HG02678 (cell line): ENCODE measurements around the gene FXYD5.
"Not testable (repeated sequence)": the region's sequence is repeated elsewhere in the genome, so short reads cannot be mapped to it uniquely, and the experiment has no call there.

ENCODE experiments used
- ATAC-seq: cut with Tn5 transposase; IDR thresholded peaks from one replicate; pipeline ENCODE4 v1.9.1; 2021; ENCODE audit warnings: mild to moderate bottlenecking, moderate library complexity; ENCODE audit not compliant: unreplicated experiment

FXYD5 gene

GRCh38 chr19:35176181-35176570 is 21.6 kb downstream of the FXYD5 start:
- ATAC-seq, result no peak

DNA sequence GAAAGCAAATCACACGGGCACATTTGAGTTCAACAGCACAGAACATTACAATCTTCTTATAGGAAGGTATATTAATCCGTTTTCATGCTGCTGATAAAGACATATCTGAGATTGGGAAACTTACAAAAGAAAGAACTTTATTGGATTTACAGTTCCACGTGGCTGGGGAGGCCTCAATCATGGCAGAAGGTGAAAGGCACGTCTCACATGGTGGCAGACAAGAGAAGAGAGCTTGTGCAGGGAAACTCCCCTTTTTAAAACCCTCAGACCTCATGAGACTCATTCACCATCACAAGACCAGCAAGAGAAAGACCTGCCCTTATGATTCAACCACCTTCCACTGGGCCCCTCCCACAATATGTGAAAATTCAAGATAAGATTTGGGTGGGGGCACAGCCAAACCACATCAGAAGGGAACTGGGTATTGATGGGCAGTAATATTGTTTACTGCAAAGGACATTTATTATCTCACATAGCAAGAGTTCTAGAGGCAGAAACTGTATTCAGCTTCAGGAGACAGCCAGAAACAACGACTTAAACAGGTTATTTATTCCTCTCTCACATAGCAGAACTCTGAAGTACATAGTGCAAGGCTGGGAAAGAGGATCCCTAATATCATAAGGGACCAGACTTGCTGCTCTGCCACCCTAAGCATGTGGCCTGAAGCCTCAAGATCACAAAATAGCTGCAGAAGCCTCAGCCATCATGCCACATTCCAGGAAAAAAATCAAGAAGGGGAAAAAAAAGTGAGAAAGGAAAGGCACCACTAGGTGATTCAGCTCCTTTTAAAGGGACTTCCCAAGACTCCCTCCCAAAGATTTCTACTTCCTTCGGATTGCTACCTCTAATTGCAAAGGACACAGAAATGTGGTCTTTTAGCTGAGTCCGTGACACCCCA is 23.1 kb downstream of the FXYD5 start:
- no peak for ATAC-seq

DNA sequence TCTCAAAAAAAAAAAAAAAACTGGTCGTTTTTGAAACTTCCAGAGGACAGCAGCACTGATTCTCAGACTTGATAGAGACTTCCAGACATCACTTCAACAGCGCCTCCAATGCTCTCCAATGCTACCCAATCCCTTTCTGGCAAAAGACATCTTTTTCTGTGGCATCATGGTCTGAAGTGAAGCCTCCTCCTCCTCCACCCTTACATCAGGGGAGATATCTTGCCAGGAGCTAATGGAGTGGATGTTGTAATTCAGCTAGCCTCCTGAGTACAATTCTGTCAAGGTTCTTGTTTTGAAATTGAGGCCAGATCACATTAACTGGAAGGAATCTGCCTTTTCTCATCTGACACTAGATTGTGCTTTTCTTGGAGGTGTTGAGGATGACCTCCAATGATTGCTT is 24.2 kb downstream of the FXYD5 start:
- ATAC-seq, result no peak

- no peak for ATAC-seq
Observed at GRCh38 chr19:35179830-35180229, 25.3 kb downstream of the FXYD5 start.

GRCh38 chr19:35181387-35181786 is 26.9 kb downstream of the FXYD5 start:
- no peak for ATAC-seq

- ATAC-seq, result no peak
Observed at GRCh38 chr19:35184267-35184666, 29.7 kb downstream of the FXYD5 start.

DNA sequence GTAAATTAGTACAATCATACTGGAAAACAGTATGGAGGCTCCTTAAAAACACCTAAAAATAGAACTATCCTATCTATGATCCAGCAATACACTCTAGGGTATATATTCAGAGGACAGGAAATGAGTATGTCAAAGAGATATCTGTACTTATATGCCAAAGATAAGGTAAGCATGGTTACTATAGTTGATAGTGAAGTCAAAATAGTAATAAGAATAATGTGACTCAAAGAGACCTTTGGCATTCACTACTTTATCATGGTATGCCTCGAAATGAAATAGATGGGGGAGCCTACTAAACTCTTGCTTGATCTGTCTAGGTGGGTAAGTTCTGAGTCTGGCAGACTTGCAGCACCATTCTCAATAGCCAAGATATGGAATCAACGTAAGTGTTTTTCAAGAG is 30.3 kb downstream of the FXYD5 start:
- no peak for ATAC-seq

GRCh38 chr19:35194012-35194984 is 39.8 kb downstream of the FXYD5 start:
- ATAC-seq, result no peak

DNA sequence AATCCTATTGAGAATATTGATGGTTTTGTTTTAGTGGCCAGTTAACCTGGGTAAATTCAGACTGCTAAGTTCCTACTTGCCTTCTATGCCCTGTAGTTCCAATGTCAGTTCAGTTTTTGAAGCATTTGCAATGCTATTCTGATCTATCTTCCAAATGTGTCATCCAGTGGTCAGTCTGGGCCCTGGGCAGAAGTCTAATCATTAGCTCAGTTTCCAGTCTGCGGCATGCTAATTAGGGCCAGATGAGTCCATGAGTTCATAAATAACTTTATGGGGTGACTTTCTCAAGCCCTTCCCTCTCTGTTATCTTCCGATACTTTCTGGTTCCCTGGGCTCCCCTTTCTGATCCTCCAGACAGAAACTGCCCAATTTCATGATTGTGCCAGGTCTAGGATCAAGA is 41.3 kb downstream of the FXYD5 start:
- ATAC-seq, result no peak

DNA sequence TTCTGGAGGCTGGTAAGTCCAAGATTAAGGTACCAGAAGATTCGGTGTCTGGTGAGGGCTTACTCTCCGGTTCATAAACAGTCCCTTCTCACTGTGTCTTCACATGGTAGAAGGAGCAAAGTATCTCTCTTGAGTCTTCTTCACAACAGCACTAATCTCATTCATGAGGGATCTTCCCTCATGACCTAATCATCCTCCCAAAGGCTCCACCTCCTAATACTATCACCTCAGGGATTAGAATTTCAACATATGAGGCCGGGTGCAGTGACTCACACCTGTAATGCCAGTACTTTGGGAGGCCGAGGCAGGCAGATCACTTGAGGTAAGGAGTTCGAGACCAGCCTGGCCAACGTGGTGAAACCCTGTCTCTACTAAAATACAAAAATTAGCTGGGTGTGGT is 42.3 kb downstream of the FXYD5 start:
- ATAC-seq, result not testable (repeated sequence)

- no peak for ATAC-seq
Observed at GRCh38 chr19:35199481-35199880, 44.9 kb downstream of the FXYD5 start.

GRCh38 chr19:35202722-35203688 is 48.5 kb downstream of the FXYD5 start:
- ATAC-seq, result no peak

- ATAC-seq, result peak; percentile 78
Observed at GRCh38 chr19:35204799-35205732, 50.5 kb downstream of the FXYD5 start.

DNA sequence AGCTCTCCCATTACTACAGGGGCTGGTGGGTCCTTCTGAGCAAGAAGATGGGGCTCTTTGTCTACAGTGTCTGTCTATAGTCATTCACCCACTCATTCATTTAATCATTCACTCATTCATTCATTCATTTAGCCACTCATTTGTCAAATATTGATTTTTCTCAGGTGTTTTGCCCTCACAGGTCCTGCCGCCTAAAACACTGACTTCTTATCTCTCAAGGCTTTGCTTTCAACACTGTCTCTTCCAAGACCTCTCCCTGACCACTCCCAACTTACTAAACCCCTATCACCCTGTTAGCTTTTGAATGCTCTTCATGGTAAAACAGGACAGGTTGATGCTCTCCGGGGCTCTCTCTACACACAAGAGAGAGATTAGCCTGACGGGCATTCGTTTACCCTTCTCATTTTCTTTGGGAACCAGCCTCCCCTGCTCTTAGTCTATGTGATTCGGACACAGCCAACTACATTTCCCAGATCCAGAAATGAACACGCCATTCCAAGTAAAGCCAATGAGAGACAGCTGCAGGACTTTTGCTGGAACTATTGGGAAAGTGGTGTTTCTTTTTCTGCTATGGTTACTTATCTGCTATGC is 51.3 kb downstream of the FXYD5 start:
- ATAC-seq, result peak; percentile 9

- ATAC-seq, result peak; percentile 36
Observed at GRCh38 chr19:35206379-35206778, 51.8 kb downstream of the FXYD5 start.

- no peak for ATAC-seq
Observed at GRCh38 chr19:35206855-35207254, 52.3 kb downstream of the FXYD5 start.

- ATAC-seq, result no peak
Observed at GRCh38 chr19:35207391-35207871, 52.9 kb downstream of the FXYD5 start.

- ATAC-seq, result no peak
Observed at GRCh38 chr19:35208121-35208520, 53.6 kb downstream of the FXYD5 start.

DNA sequence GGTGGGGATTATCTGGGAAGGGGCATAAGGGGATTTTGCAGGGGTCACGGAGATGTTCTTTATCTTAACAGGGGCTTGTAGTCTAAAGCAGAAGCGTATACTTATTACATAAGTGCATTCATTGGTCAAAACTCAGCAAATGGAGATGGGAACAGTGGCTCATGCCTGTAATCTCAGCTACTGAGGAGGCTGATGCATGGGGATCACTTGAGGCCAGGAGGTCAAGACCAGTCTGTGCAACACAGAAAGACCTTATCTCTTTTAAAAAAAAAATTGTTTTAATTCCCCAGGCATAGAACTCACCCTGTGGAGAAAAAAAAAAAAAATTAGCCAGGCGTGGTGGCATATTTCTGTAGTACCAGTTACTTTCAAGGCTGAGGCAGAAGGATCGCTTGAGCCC is 55.1 kb downstream of the FXYD5 start:
- ATAC-seq, result no peak
